NCI-H187 (cell line): ENCODE data around the gene ACIN1.

Experiments used
- DNase-seq, 2 experiments: peaks; one replicate each; lab custom pipeline; 2025; lab: John Stamatoyannopoulos, UW

ACIN1 gene

DNA sequence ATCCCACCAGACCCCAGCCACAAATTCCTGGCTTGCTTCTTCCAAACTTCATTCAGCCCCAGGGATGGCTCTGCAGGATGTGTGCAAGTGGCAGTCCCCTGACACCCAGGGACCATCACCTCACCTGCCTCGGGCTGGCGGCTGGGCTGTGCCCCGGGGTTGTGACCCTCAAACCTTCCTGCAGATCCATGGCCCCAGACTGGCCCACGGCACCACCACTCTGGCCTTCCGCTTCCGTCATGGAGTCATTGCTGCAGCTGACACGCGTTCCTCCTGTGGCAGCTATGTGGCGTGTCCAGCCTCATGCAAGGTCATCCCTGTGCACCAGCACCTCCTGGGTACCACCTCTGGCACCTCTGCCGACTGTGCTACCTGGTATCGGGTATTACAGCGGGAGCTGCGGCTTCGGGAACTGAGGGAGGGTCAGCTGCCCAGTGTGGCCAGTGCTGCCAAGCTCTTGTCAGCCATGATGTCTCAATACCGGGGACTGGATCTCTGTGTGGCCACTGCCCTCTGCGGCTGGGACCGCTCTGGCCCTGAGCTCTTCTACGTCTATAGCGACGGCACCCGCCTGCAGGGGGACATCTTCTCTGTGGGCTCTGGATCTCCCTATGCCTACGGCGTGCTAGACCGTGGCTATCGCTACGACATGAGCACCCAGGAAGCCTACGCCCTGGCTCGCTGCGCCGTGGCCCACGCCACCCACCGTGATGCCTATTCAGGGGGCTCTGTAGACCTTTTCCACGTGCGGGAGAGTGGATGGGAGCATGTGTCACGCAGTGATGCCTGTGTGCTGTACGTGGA is 52.6 kb downstream of the ACIN1 start, which contains the start of gene PSMB11:
Gene PSMB11, plus strand, starts transcription at position 51 of the 804 bp plus-strand sequence. Its CDS starts 14 bp downstream, at position 65.
- DNase-seq = no peak

GRCh38 chr14:23041729-23042128 is 53.2 kb downstream of the ACIN1 start:
- no peak for DNase-seq

DNA sequence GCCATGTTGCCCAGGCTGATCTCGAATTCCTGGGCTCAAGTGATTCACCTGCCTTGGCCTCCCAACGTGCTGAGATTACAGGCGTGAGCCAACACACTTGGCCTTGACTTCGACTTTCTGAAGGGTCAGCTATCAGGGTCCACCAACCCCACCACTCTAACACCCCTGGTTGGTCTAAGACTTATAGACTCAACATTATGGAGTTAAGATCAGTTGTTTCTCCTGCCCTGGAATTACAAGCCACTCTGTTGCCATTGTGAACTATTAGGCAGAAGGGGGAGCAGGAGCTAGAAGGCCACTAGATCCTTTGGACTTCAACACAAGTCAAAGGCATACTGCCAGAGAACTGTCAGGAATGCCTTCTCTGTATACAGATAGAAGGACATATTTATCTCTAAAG is 54.8 kb downstream of the ACIN1 start:
- DNase-seq = no peak

DNA sequence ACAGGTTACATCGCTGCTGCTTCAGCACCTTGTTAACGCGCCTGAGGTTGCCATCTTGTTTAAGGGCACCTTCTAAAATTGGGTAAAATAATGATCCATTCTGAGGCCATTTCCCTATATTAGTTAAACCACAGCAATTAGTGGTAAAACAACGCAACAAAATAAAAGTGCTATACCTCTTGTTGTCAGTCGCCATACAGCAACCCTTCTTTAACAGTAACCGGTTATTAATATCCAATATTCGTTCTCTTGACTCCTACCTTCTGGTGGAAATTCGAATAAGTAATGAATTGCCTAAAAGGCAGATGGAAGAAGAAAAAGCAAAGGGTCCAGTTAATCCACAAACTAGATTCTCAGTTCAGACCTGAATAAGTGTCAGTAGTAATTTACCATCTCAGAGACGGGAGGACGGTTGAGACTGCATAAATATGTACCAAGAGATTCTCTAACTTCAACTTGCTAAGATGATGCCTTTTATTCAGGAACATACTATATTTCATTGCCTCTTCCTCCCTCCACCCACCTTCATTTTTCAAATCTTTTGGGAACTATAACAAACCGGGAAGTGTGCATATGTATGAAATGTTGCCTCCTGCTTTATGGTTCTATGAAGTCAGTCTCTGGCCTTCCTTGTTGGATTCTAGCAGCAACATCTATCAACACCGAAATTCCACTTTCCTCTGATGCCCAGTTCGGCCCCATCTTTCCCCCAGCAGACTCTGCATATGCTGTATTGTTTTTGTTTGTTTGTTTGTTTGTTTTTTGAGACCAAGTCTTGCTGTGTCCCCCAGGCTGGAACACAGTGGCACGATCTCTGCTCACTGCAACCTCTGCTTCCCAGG is 59.4 kb downstream of the ACIN1 start:
- DNase-seq = no peak

- no peak for DNase-seq
Observed at GRCh38 chr14:23034498-23035302, 60.2 kb downstream of the ACIN1 start, which contains the start of gene PSMB5. Gene PSMB5, minus strand, starts transcription at chr14:23034900. Its CDS starts 19 bp downstream, at chr14:23034881.

GRCh38 chr14:23033801-23034497 is 61.0 kb downstream of the ACIN1 start:
- DNase-seq = no peak

- no peak for DNase-seq
Observed at GRCh38 chr14:23033251-23033727, 61.6 kb downstream of the ACIN1 start.

DNA sequence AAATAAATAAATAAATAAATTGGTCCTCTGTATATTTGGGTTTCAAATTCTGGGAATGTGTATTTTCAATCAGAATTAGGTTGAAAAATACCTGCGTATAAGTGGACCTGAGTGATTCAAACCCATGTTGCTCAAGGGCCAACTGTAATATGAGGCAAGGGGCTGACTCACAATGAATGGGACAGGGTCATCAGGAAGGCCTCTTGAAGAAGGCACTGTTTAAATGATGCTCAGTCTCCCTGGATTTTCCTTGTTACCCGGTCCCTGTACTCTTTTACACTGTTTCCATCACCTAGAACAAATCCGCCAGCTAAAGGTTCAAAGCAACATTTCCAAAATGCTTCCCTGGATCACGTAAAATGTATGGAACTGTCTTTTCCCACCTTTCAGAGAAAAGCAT is 64.0 kb downstream of the ACIN1 start:
- no peak for DNase-seq

- no peak for DNase-seq
Observed at GRCh38 chr14:23028799-23029198, 66.1 kb downstream of the ACIN1 start.

DNA sequence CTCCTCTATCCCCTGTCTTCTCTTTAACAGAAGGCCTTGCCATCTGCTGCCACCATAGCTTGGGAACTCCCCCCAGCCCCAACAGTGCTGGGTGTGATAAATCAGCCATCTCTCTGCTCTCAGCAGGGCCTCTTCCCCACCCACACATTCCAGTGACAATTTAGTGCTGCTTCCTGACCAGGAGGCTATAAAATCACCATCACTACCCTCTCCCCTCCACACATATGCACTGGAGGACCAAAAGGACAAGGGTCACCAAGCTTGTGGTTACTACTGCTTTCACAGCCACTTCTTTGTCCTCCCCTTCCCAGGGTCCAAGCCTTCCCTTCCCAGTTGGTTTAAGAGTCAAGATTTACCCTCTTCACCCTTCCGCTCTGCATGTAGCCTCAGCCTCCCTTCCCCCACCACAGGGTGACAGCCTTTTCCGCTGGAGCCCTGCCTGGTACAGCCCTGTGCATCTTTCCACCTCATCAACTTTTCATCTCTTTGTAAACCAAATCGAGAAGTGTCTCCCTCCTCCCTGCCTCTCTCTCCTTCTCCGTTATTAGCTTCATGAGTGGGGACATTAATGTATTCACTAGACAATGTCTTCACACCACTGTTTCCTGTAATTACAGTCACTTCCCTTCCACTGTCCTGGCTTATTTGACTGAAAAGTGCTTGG is 69.7 kb downstream of the ACIN1 start:
- no peak for DNase-seq

GRCh38 chr14:23024612-23025075 is 70.3 kb downstream of the ACIN1 start:
- DNase-seq = no peak

- DNase-seq = no peak
Observed at GRCh38 chr14:23023795-23024152, 71.2 kb downstream of the ACIN1 start.

GRCh38 chr14:23023022-23023794 is 71.7 kb downstream of the ACIN1 start:
- DNase-seq = no peak

DNA sequence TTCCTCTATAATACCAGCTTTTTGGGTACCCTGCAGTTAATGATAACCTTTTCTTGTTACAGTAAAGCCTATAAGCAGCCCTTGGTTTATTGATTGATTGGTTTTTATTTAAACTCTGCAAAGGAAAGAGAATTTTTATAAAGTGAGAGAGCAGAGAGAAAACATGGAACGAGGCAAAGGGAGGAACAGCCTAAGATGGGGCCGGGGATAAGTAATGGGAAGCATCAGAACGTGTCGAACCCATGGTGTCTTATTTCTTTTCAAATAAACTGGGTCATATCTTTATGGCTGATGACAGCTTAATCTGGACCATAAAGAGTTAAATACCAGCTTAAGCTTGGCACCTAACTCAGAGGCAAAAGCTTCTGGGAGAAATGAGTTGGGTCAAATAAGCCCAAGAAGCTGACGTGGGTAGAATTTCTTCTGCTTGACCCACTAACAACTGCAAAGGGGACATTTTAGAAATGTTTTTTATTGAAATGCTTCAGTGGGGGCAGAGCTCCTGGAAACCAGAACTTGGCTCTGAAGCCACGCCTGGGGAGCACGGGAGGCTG is 73.0 kb downstream of the ACIN1 start:
- no peak for DNase-seq

DNA sequence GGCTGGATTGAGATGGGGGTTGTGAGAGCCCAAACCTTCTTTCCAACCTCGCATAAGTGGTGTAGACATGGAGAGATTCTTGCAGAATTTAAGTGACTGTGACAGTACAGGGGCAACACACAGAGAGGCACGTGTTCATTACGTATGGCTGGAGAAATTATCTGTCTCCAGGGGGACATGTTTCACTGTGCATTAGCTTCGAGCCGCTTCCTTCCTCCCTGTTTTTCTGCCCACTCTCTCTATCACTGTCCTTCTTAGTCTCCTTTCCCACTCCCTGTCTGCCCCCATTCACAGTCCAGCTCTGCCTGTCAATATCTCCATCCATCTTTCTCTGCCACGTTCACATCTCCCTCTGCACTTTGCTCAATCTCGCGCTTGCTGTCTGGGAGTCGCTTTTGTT is 73.5 kb downstream of the ACIN1 start:
- no peak for DNase-seq

- no peak for DNase-seq
Observed at GRCh38 chr14:23020143-23021128, 74.5 kb downstream of the ACIN1 start.

DNA sequence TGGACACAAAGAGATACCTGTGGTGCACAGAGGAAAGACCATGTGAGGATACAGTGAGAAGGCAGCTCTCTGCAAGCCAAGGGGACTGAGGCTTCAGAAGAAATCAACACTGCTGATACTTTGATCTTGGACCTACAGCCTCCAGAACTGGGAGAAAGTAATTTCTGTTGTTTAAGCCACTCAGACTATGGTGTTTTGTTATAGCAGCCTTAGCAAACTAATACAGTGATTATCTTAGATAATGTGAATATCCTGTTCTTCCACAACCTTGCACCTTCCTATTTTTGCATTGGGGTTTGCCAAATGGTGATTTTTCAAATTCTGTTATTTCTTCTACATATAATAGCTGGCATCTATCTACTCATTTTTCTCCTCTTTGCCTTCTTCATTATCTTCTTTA is 76.8 kb downstream of the ACIN1 start:
- no peak for DNase-seq

DNA sequence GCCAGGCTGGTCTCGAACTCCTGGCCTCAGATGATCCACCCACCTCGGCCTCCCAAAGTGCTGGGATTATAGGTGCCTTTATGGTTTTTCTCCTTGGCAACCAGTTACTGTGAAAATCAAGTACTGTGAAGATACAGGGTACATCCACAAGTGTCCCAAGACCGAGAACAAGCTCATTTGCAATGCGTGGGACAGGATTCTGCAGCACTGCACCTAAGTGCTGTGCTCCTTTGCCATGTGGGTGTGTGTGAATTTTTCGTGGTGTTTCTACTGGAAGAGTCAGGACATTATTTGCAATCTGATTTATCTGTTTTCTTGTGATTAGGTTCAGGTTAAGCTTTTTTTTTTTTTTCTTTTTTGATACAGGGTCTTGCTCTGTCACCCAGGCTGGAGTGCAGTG is 77.8 kb downstream of the ACIN1 start:
- DNase-seq = no peak
